Loucy (cell line): Measurements from ENCODE around the gene OSBPL1A.

Experiments
- H2AFZ ChIP-seq: fragments of 200-600 bp; sonication (generic); 2 replicates; pipeline ENCODE4 v1.6.0; 2016; ENCODE audit warnings: antibody characterized with exemption, mild to moderate bottlenecking, low read length, moderate library complexity
- H3F3A ChIP-seq: fragments of 200-600 bp; 2 replicates; pipeline ENCODE4 v1.6.0; 2016; ENCODE audit warnings: antibody characterized with exemption, low read depth, mild to moderate bottlenecking
- H3K27me3 ChIP-seq: fragments of 200-600 bp; sonication (generic); 2 replicates; pipeline ENCODE4 v1.6.1; 2014; ENCODE audit warnings: low read length, mild to moderate bottlenecking; ENCODE audit not compliant: insufficient read depth, poor library complexity, severe bottlenecking
- H3K36me3 ChIP-seq: fragments of 200-600 bp; sonication (generic); 2 replicates; pipeline ENCODE4 v1.6.1; 2016; ENCODE audit warnings: low read length; ENCODE audit not compliant: insufficient read depth
- H3K4me1 ChIP-seq: fragments of 200-600 bp; sonication (generic); 2 replicates; pipeline ENCODE4 v1.5.1; 2014; ENCODE audit warnings: low read length, mild to moderate bottlenecking; ENCODE audit not compliant: insufficient read depth, poor library complexity, severe bottlenecking
- H3K4me2 ChIP-seq: fragments of 200-600 bp; sonication (generic); 2 replicates; pipeline ENCODE4 v1.6.0; 2014; ENCODE audit warnings: antibody characterized with exemption, low read length, low read depth, mild to moderate bottlenecking; ENCODE audit not compliant: poor library complexity, severe bottlenecking
- H3K4me3 ChIP-seq: fragments of 200-600 bp; sonication (generic); 2 replicates; pipeline ENCODE4 v1.5.1; 2014; ENCODE audit warnings: low read length, mild to moderate bottlenecking, mixed read lengths; ENCODE audit not compliant: poor library complexity, severe bottlenecking
- H3K79me2 ChIP-seq: fragments of 200-600 bp; sonication (generic); 2 replicates; pipeline ENCODE4 v1.6.1; 2014; ENCODE audit warnings: low read length; ENCODE audit not compliant: insufficient read depth
- H3K9ac ChIP-seq: fragments of 200-600 bp; sonication (generic); 2 replicates; pipeline ENCODE4 v1.6.0; 2014; ENCODE audit warnings: mild to moderate bottlenecking, low read depth, low read length, moderate library complexity; ENCODE audit not compliant: poor library complexity, severe bottlenecking
- H3K9me2 ChIP-seq: fragments of 200-600 bp; sonication (generic); replicated peaks from 2 replicates; pipeline ENCODE4 v1.6.1; 2016; ENCODE audit warnings: low read depth, low read length, mixed read lengths
- H3K9me3 ChIP-seq: fragments of 200-600 bp; sonication (generic); 2 replicates; pipeline ENCODE4 v1.6.1; 2014; ENCODE audit warnings: mild to moderate bottlenecking, antibody characterized with exemption, low read length, low read depth; ENCODE audit not compliant: insufficient read depth
- H4K20me1 ChIP-seq: fragments of 200-600 bp; sonication (generic); 2 replicates; pipeline ENCODE4 v1.6.0; 2014; ENCODE audit warnings: antibody characterized with exemption, low read length, mild to moderate bottlenecking; ENCODE audit not compliant: insufficient read depth, poor library complexity, severe bottlenecking
- CTCF ChIP-seq: fragments of 200-600 bp; sonication (generic); conservative IDR thresholded peaks from 2 replicates; pipeline ENCODE4 v1.5.1; 2014; ENCODE audit warnings: mild to moderate bottlenecking, antibody characterized with exemption, low read length
- EZH2phosphoT487 ChIP-seq: fragments of 200-600 bp; IDR thresholded peaks from 2 replicates; pipeline ENCODE4 v1.6.1; 2018; ENCODE audit warnings: antibody characterized with exemption, mild to moderate bottlenecking, moderate library complexity, borderline replicate concordance

The OSBPL1A gene

GRCh38 chr18:24185805-24186204 is 211.8 kb downstream of the OSBPL1A start:
- Histone ChIP-seq H3K9ac (no peak overlapping the region), H3F3A (no peaks in the 10 kb centered on the region), H3K4me1 (no peaks in the 10 kb centered on the region), H3K27me3 (no peaks in the 10 kb centered on the region), H3K9me3 (no peaks in the 10 kb centered on the region), H4K20me1 (no peaks in the 10 kb centered on the region), H3K4me2 (no peak overlapping the region), H2AFZ (no peak overlapping the region), H3K4me3 (no peak overlapping the region), H3K79me2 (no peaks in the 10 kb centered on the region), H3K9me2 (no peaks in the 10 kb centered on the region), H3K36me3 (no peaks in the 10 kb centered on the region)
- no peak for TF ChIP-seq EZH2phosphoT487
- no peak for TF ChIP-seq CTCF

GRCh38 chr18:24181806-24182205 is 215.8 kb downstream of the OSBPL1A start:
- Histone ChIP-seq H3K4me3 (no peak overlapping the region), H3K9me3 (no peaks in the 10 kb centered on the region), H3F3A (no peaks in the 10 kb centered on the region), H3K4me2 (no peak overlapping the region), H2AFZ (no peak overlapping the region), H4K20me1 (no peaks in the 10 kb centered on the region), H3K9me2 (no peaks in the 10 kb centered on the region), H3K4me1 (no peaks in the 10 kb centered on the region), H3K27me3 (no peaks in the 10 kb centered on the region), H3K9ac (no peak overlapping the region), H3K36me3 (no peaks in the 10 kb centered on the region), H3K79me2 (no peaks in the 10 kb centered on the region)
- TF ChIP-seq EZH2phosphoT487 (no peak), CTCF (no peak)

GRCh38 chr18:24180048-24180447 is 217.6 kb downstream of the OSBPL1A start:
- TF ChIP-seq CTCF = no peak
- TF ChIP-seq EZH2phosphoT487 = no peak

More at GRCh38 chr18:24180048-24180447, 217.6 kb downstream of the OSBPL1A start:
- no peaks in the 10 kb centered on the region for H3F3A ChIP-seq
- H3K27me3 ChIP-seq = no peaks in the 10 kb centered on the region
- no peak overlapping the region for H2AFZ ChIP-seq
- no peaks in the 10 kb centered on the region for H3K36me3 ChIP-seq
- H4K20me1 ChIP-seq = no peaks in the 10 kb centered on the region
- H3K9ac ChIP-seq = no peak overlapping the region
- no peaks in the 10 kb centered on the region for H3K79me2 ChIP-seq
- H3K9me3 ChIP-seq = no peaks in the 10 kb centered on the region
- no peaks in the 10 kb centered on the region for H3K9me2 ChIP-seq
- H3K4me3 ChIP-seq = no peak overlapping the region
- H3K4me2 ChIP-seq = no peak overlapping the region
- no peaks in the 10 kb centered on the region for H3K4me1 ChIP-seq
